ENCODE data around the gene TMEM132A.

DNA sequence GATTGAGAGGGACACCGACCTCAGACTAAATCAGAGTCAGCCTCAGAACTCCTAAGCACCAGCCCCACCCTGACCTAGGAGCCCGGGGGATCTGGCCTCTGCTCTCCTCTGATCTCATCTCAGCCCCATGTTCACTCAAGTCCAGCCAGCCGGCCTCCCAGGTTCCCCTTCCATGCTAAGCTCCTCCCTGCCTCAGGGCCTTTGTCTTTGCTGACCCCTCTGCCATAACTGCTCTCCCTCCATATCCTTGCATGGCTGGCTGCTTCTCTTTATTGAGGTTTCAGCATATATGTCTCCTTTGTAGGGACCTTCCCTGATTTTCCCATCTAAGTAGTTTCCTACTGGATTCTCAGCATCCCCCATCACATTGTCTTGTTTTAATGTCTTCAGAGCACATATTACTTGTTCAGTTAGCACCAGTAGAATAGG, 28.5 kb downstream of the TMEM132A start:
- TF ChIP-seq, protein P1, sequence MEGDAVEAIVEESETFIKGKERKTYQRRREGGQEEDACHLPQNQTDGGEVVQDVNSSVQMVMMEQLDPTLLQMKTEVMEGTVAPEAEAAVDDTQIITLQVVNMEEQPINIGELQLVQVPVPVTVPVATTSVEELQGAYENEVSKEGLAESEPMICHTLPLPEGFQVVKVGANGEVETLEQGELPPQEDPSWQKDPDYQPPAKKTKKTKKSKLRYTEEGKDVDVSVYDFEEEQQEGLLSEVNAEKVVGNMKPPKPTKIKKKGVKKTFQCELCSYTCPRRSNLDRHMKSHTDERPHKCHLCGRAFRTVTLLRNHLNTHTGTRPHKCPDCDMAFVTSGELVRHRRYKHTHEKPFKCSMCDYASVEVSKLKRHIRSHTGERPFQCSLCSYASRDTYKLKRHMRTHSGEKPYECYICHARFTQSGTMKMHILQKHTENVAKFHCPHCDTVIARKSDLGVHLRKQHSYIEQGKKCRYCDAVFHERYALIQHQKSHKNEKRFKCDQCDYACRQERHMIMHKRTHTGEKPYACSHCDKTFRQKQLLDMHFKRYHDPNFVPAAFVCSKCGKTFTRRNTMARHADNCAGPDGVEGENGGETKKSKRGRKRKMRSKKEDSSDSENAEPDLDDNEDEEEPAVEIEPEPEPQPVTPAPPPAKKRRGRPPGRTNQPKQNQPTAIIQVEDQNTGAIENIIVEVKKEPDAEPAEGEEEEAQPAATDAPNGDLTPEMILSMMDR (IDR thresholded peaks at IDR 0.05; ENCODE audit: low read depth, low read length, missing input control) = no peak
- no peak for TF ChIP-seq RAD21 (IDR thresholded peaks at IDR 0.05)
